GM21390 (cell line): Measurements from ENCODE around the gene WFDC1.

Experiments
- ATAC-seq: cut with Tn5 transposase; IDR thresholded peaks from one replicate; pipeline ENCODE4 v1.9.1; 2021; ENCODE audit not compliant: unreplicated experiment

The WFDC1 gene

GRCh38 chr16:84371553-84371865, 76.8 kb downstream of the WFDC1 start:
- ATAC-seq = no peak

GRCh38 chr16:84373907-84374489, 79.3 kb downstream of the WFDC1 start:
- ATAC-seq = no peak

GRCh38 chr16:84378099-84378498, 83.4 kb downstream of the WFDC1 start:
- no peak for ATAC-seq

- no peak for ATAC-seq
These were observed 83.9 kb downstream of the WFDC1 start for GRCh38 chr16:84378567-84378966.

- ATAC-seq = no peak
These were observed 84.5 kb downstream of the WFDC1 start for GRCh38 chr16:84379008-84379708.
